WERI-Rb-1 (cell line): Measurements from ENCODE around the gene OPA3.

Experiments used
- DNase-seq: peaks from one replicate; pipeline ENCODE4 v3.0.0-alpha.2; 2020
- H3K27ac ChIP-seq: fragments of 250-450 bp; sonication (Bioruptor Pico); 2 replicates; pipeline ENCODE4 v1.5.1; 2020; ENCODE audit warnings: mild to moderate bottlenecking, moderate library complexity
- H3K27me3 ChIP-seq: fragments of 250-450 bp; sonication (Bioruptor Pico); 2 replicates; pipeline ENCODE4 v1.5.1; 2021; ENCODE audit warnings: mild to moderate bottlenecking, low read depth, moderate library complexity; ENCODE audit not compliant: insufficient read depth, severe bottlenecking
- H3K36me3 ChIP-seq: fragments of 250-450 bp; sonication (Bioruptor Pico); 2 replicates; pipeline ENCODE4 v1.5.1; 2020; ENCODE audit warnings: mild to moderate bottlenecking, moderate library complexity
- H3K4me3 ChIP-seq: 2 replicates; pipeline ENCODE4 v1.5.1; 2011; ENCODE audit warnings: low read depth, mild to moderate bottlenecking, control low read depth, low read length
- H3K9me3 ChIP-seq: fragments of 250-450 bp; sonication (Bioruptor Pico); 2 replicates; pipeline ENCODE4 v1.5.1; 2021; ENCODE audit warnings: mild to moderate bottlenecking, moderate library complexity; ENCODE audit not compliant: severe bottlenecking
- CTCF ChIP-seq: IDR thresholded peaks from 2 replicates; pipeline ENCODE4 v1.5.1; 2011; ENCODE audit warnings: low read depth, mild to moderate bottlenecking, control low read depth, inconsistent platforms, low read length

Gene OPA3

GRCh38 chr19:45526971-45527370 lies 57.6 kb downstream of the OPA3 start:
- Histone ChIP-seq H3K36me3 (peaks cover 45% of the 10 kb centered on the region), H3K4me3 (no peak overlapping the region), H3K27ac (no peak overlapping the region), H3K27me3 (no peaks in the 10 kb centered on the region), H3K9me3 (no peaks in the 10 kb centered on the region)
- DNase-seq, result no peak
- TF ChIP-seq CTCF, result no peak

- H3K9me3 ChIP-seq, result no peaks in the 10 kb centered on the region
- DNase-seq, result peak; percentile 83
- no peak for TF ChIP-seq CTCF
Observed at GRCh38 chr19:45526143-45526542, 58.5 kb downstream of the OPA3 start.

GRCh38 chr19:45524575-45525129 lies 60.0 kb downstream of the OPA3 start:
- Histone ChIP-seq H3K4me3 (no peak overlapping the region), H3K27ac (no peak overlapping the region), H3K36me3 (peaks cover 62% of the 10 kb centered on the region), H3K27me3 (no peaks in the 10 kb centered on the region), H3K9me3 (no peaks in the 10 kb centered on the region)
- TF ChIP-seq CTCF, result no peak
- no peak for DNase-seq

More at GRCh38 chr19:45526143-45526542, 58.5 kb downstream of the OPA3 start:
- no peak overlapping the region for H3K4me3 ChIP-seq
- peaks cover 49% of the 10 kb centered on the region for H3K36me3 ChIP-seq
- H3K27me3 ChIP-seq, result no peaks in the 10 kb centered on the region
- H3K27ac ChIP-seq, result no peak overlapping the region

- Histone ChIP-seq H3K36me3 (peaks cover 67% of the 10 kb centered on the region), H3K27ac (no peak overlapping the region), H3K27me3 (no peaks in the 10 kb centered on the region), H3K4me3 (no peak overlapping the region), H3K9me3 (no peaks in the 10 kb centered on the region)
- DNase-seq, result peak; percentile 81
- peak; percentile 71 for TF ChIP-seq CTCF
Observed at GRCh38 chr19:45523642-45524256, 60.9 kb downstream of the OPA3 start.

GRCh38 chr19:45522010-45522941 lies 62.3 kb downstream of the OPA3 start:
- Histone ChIP-seq H3K27ac (no peak overlapping the region), H3K36me3 (peaks cover 72% of the 10 kb centered on the region), H3K27me3 (no peaks in the 10 kb centered on the region), H3K4me3 (no peak overlapping the region), H3K9me3 (no peaks in the 10 kb centered on the region)
- no peak for TF ChIP-seq CTCF
- no peak for DNase-seq
